ENCODE data around the gene BOD1L1.

BOD1L1 gene

GRCh38 chr4:13555325-13555724 lies 72.2 kb downstream of the BOD1L1 start:
- DNase-seq: no peak

- no peak for DNase-seq
These were observed 74.4 kb downstream of the BOD1L1 start for GRCh38 chr4:13553081-13553480.

- no peak for DNase-seq
These were observed 78.5 kb downstream of the BOD1L1 start for GRCh38 chr4:13548984-13549546.

GRCh38 chr4:13548059-13548983 lies 79.2 kb downstream of the BOD1L1 start:
- no peak for DNase-seq

- no peak for DNase-seq
These were observed 80.0 kb downstream of the BOD1L1 start for GRCh38 chr4:13547485-13548041.

- no peak for DNase-seq
These were observed 80.5 kb downstream of the BOD1L1 start for GRCh38 chr4:13546941-13547484.

GRCh38 chr4:13546142-13546940 lies 81.2 kb downstream of the BOD1L1 start:
- DNase-seq: no peak

GRCh38 chr4:13545394-13545808 lies 82.1 kb downstream of the BOD1L1 start:
- DNase-seq: no peak

GRCh38 chr4:13544606-13545393 lies 82.7 kb downstream of the BOD1L1 start:
- DNase-seq: no peak

- DNase-seq: no peak
These were observed 83.5 kb downstream of the BOD1L1 start, which contains the start of gene NKX3-2 for GRCh38 chr4:13543839-13544605. Gene NKX3-2, minus strand, starts transcription at chr4:13544508. Its CDS starts 94 bp downstream, at chr4:13544414.

- no peak for DNase-seq
These were observed 84.3 kb downstream of the BOD1L1 start for GRCh38 chr4:13543032-13543838.

- DNase-seq: no peak
These were observed 84.9 kb downstream of the BOD1L1 start for GRCh38 chr4:13542577-13543031.

- DNase-seq: no peak
These were observed 85.6 kb downstream of the BOD1L1 start for GRCh38 chr4:13541720-13542576.

GRCh38 chr4:13541176-13541604 lies 86.3 kb downstream of the BOD1L1 start:
- no peak for DNase-seq

- no peak for DNase-seq
These were observed 86.9 kb downstream of the BOD1L1 start for GRCh38 chr4:13540446-13541175.

- DNase-seq: no peak
These were observed 87.7 kb downstream of the BOD1L1 start for GRCh38 chr4:13539619-13540445.

- DNase-seq: no peak
These were observed 88.4 kb downstream of the BOD1L1 start for GRCh38 chr4:13539047-13539618.

All from cortex of kidney (tissue), 1 donor.